ENCODE data around the gene PCCA. TPM values are rescaled to one million over a fixed set of nuclear protein-coding genes. Genes with fewer than 3 reads are reported as not detected.

Gene PCCA
- total RNA-seq, 4 donors from 2014 or later, result 34.6 to 58.4 (median 40.1) TPM

- peak; percentile 7 for ATAC-seq
- 91% methylated on average over 5 of the region's 60 CpGs; no CpG with 5 or more reads in 1 of the 2 donors for WGBS, 2 donors (ENCODE audit: low coverage in 1 of 2)
Measured at GRCh38 chr13:100532090-100532766, 443.3 kb downstream of the PCCA start.

GRCh38 chr13:100532836-100533435, 444.0 kb downstream of the PCCA start:
- no peak overlapping the region for H3K27ac ChIP-seq
- peaks cover 0 to 53% of the 10 kb centered on the region in 2 donors for H3K36me3 ChIP-seq
- TF ChIP-seq CTCF (IDR thresholded peaks at IDR 0.05) (no peak), EP300 (IDR thresholded peaks at IDR 0.05) (no peak), POLR2A (IDR thresholded peaks at IDR 0.05) (no peak), POLR2AphosphoS5 (IDR thresholded peaks at IDR 0.05) (no peak)
- 100% methylated on average over 3 to 4 of the region's 14 CpGs for WGBS, 2 donors (ENCODE audit: low coverage in 1 of 2)
- ATAC-seq, result no peak
- no peaks in the 10 kb centered on the region for H3K27me3 ChIP-seq
- no peaks in the 10 kb centered on the region for H3K4me1 ChIP-seq
- H3K4me3 ChIP-seq, result no peak overlapping the region
- no peaks in the 10 kb centered on the region for H3K9me3 ChIP-seq

More at GRCh38 chr13:100532090-100532766, 443.3 kb downstream of the PCCA start:
- H3K36me3 ChIP-seq, result peaks cover 0 to 56% of the 10 kb centered on the region in 2 donors
- no peaks in the 10 kb centered on the region for H3K9me3 ChIP-seq
- no peaks in the 10 kb centered on the region for H3K4me1 ChIP-seq
- TF ChIP-seq CTCF (IDR thresholded peaks at IDR 0.05), result no peak
- TF ChIP-seq EP300 (IDR thresholded peaks at IDR 0.05), result no peak
- no peak for TF ChIP-seq POLR2AphosphoS5 (IDR thresholded peaks at IDR 0.05)
- TF ChIP-seq POLR2A (IDR thresholded peaks at IDR 0.05), result no peak
- no peaks in the 10 kb centered on the region for H3K27me3 ChIP-seq
- no peak overlapping the region for H3K4me3 ChIP-seq
- H3K27ac ChIP-seq, result no peak overlapping the region

GRCh38 chr13:100533588-100534041, 444.7 kb downstream of the PCCA start:
- H3K27me3 ChIP-seq, result no peaks in the 10 kb centered on the region
- 86 to 88% methylated on average over 5 to 15 of the region's 19 CpGs for WGBS, 2 donors (ENCODE audit: low coverage in 1 of 2)
- no peak overlapping the region for H3K4me3 ChIP-seq
- H3K4me1 ChIP-seq, result no peaks in the 10 kb centered on the region
- H3K9me3 ChIP-seq, result no peaks in the 10 kb centered on the region
- no peak overlapping the region for H3K27ac ChIP-seq
- H3K36me3 ChIP-seq, result peaks cover 0 to 46% of the 10 kb centered on the region in 2 donors
- no peak for ATAC-seq
- no peak for TF ChIP-seq EP300 (IDR thresholded peaks at IDR 0.05)
- no peak for TF ChIP-seq POLR2A (IDR thresholded peaks at IDR 0.05)
- TF ChIP-seq CTCF (IDR thresholded peaks at IDR 0.05), result no peak
- no peak for TF ChIP-seq POLR2AphosphoS5 (IDR thresholded peaks at IDR 0.05)

GRCh38 chr13:100534147-100534843, 445.4 kb downstream of the PCCA start:
- no peaks in the 10 kb centered on the region for H3K4me1 ChIP-seq
- 93 to 100% methylated on average over 1 to 8 of the region's 13 CpGs for WGBS, 2 donors (ENCODE audit: low coverage in 1 of 2)
- peaks cover 0 to 6% (median 0%) of the 10 kb centered on the region in 3 donors for H3K9me3 ChIP-seq
- H3K27me3 ChIP-seq, result no peaks in the 10 kb centered on the region
- no peak overlapping the region for H3K27ac ChIP-seq
- no peak for TF ChIP-seq POLR2A (IDR thresholded peaks at IDR 0.05)
- TF ChIP-seq CTCF (IDR thresholded peaks at IDR 0.05), result no peak
- TF ChIP-seq POLR2AphosphoS5 (IDR thresholded peaks at IDR 0.05), result no peak
- TF ChIP-seq EP300 (IDR thresholded peaks at IDR 0.05), result no peak
- no peak overlapping the region for H3K4me3 ChIP-seq
- ATAC-seq, result no peak
- peaks cover 0 to 40% of the 10 kb centered on the region in 2 donors for H3K36me3 ChIP-seq
